GM23338 (cell line): ENCODE data around the gene SPTA1.

Experiments
- CREB1 ChIP-seq: fragments of 250-450 bp; sonication (Bioruptor Pico); IDR thresholded peaks from 2 replicates; pipeline ENCODE4 v1.5.0; 2020; ENCODE audit warnings: low read depth, mild to moderate bottlenecking, moderate library complexity
- CTCF ChIP-seq, 2 experiments: fragments of 200-600 bp in 1 of 2; sonication (generic) in 1 of 2; conservative IDR thresholded peaks; 2 replicates each; pipeline versions ENCODE4 v1.5.1 to v1.6.1; 2016 to 2017; ENCODE audit warnings: antibody characterized with exemption in 2 of 2, low read depth in 2 of 2, mild to moderate bottlenecking in 2 of 2, moderate library complexity in 1 of 2
- ETS1 ChIP-seq: IDR thresholded peaks from 2 replicates; pipeline ENCODE4 v1.6.1; 2016; ENCODE audit warnings: antibody characterized with exemption
- EZH2 ChIP-seq: fragments of 200-600 bp; sonication (generic); IDR thresholded peaks from one replicate; pipeline ENCODE4 v1.8.0; 2017; ENCODE audit warnings: antibody characterized with exemption, mild to moderate bottlenecking, low read depth; ENCODE audit not compliant: unreplicated experiment
- EZH2phosphoT487 ChIP-seq: fragments of 200-600 bp; sonication (generic); IDR thresholded peaks from one replicate; pipeline ENCODE4 v1.8.1; 2018; ENCODE audit warnings: antibody characterized with exemption; ENCODE audit not compliant: unreplicated experiment
- JUNB ChIP-seq: IDR thresholded peaks from one replicate; pipeline ENCODE4 v1.6.1; 2016; ENCODE audit warnings: antibody characterized with exemption; ENCODE audit not compliant: unreplicated experiment
- POLR2AphosphoS5 ChIP-seq: IDR thresholded peaks from 2 replicates; pipeline ENCODE4 v1.6.1; 2016; ENCODE audit warnings: antibody characterized with exemption, low read depth
- REST ChIP-seq: IDR thresholded peaks from one replicate; pipeline ENCODE4 v1.6.1; 2018; ENCODE audit warnings: antibody characterized with exemption; ENCODE audit not compliant: unreplicated experiment
- ZNF114 ChIP-seq: fragments of 250-450 bp; sonication (Bioruptor Pico); IDR thresholded peaks from 2 replicates; pipeline ENCODE4 v1.5.0; 2020; ENCODE audit warnings: mild to moderate bottlenecking, moderate library complexity
- ZNF331 ChIP-seq: fragments of 250-450 bp; sonication (Bioruptor Pico); IDR thresholded peaks from 2 replicates; pipeline ENCODE4 v1.5.0; 2020; ENCODE audit warnings: low read depth, mild to moderate bottlenecking, moderate library complexity

- no peak for TF ChIP-seq REST
- TF ChIP-seq CTCF (conservative IDR thresholded peaks at IDR 0.05; ENCODE audit: low read depth in 2 of 2) = no peak
- TF ChIP-seq EZH2phosphoT487 = no peak
- no peak for TF ChIP-seq EZH2
- TF ChIP-seq POLR2AphosphoS5 = no peak
- no peak for TF ChIP-seq ZNF331 (CRISPR knock-in tag)
- TF ChIP-seq ZNF114 (CRISPR knock-in tag) = no peak
- no peak for TF ChIP-seq CREB1 (CRISPR knock-in tag)
- TF ChIP-seq ETS1 = no peak
- TF ChIP-seq JUNB = no peak
Measured at GRCh38 chr1:158607296-158607695, 79.2 kb downstream of the SPTA1 start.
